B cell (primary cell): Measurements from ENCODE around the gene TEDC1. TPM values are rescaled to one million over a fixed set of nuclear protein-coding genes. Genes with fewer than 3 reads are reported as not detected.

Source experiments
- ATAC-seq: fragments of 200-7000 bp; cut with Tn5 transposase; one replicate; pipeline ENCODE4 v1.10.0; 2021; ENCODE audit warnings: low read depth, mild to moderate bottlenecking, moderate number of reproducible peaks, moderate library complexity
- CTCF ChIA-PET: fragments of 350-600 bp; sonication (Branson Sonifier 250); formaldehyde crosslinking; loops from one replicate; lab custom pipeline; 2021; ENCODE audit warnings: antibody characterized with exemption, inconsistent platforms; lab: Charles Lee
- POLR2A ChIA-PET: fragments of 350-600 bp; sonication (Branson Sonifier 250); formaldehyde crosslinking; loops from one replicate; lab custom pipeline; 2021; ENCODE audit warnings: antibody characterized with exemption; lab: Charles Lee
- DNase-seq: peaks from one replicate; pipeline ENCODE4 v3.0.0; 2013
- H2AFZ ChIP-seq: 2 replicates; pipeline ENCODE4 v1.6.1; 2012; ENCODE audit warnings: mild to moderate bottlenecking, low read depth, low read length; ENCODE audit not compliant: insufficient read depth, poor library complexity, severe bottlenecking
- H3K27ac ChIP-seq, 2 donors: 1 replicate in 1 of 2; 2 replicates in 1 of 2; pipeline ENCODE4 v1.5.1; 2012 to 2013; ENCODE audit warnings: low read length in 2 of 2, mild to moderate bottlenecking in 2 of 2, moderate library complexity in 1 of 2
- H3K27me3 ChIP-seq, 4 experiments: fragments of 200-600 bp in 1 of 4; sonication (generic) in 1 of 4; replicated peaks in 1 of 4; 1 replicate in 2 of 4; 2 replicates in 2 of 4; pipeline versions ENCODE4 v1.6.1 to v1.7.0; 2013 to 2016; ENCODE audit warnings: low read length in 3 of 4, mild to moderate bottlenecking in 2 of 4, mixed read lengths in 1 of 4, moderate library complexity in 1 of 4; ENCODE audit not compliant: insufficient read depth in 4 of 4, control insufficient read depth in 3 of 4; ENCODE audit errors: control extremely low read depth in 1 of 4
- H3K36me3 ChIP-seq, 2 experiments: replicated peaks in 1 of 2; 1 replicate in 1 of 2; 2 replicates in 1 of 2; pipeline versions ENCODE4 v1.6.1 to v1.7.1; 2013; ENCODE audit warnings: low read length in 1 of 2; ENCODE audit not compliant: insufficient read depth in 2 of 2, control insufficient read depth in 1 of 2; ENCODE audit errors: control extremely low read depth in 1 of 2, extremely low read depth in 1 of 2
- H3K4me1 ChIP-seq, 2 donors: fragments of 200-600 bp in 1 of 2; sonication (generic) in 1 of 2; 1 replicate in 1 of 2; 2 replicates in 1 of 2; pipeline versions ENCODE4 v1.5.1 to v1.6.1; 2013 to 2017; ENCODE audit warnings: low read length in 2 of 2; ENCODE audit not compliant: control insufficient read depth in 2 of 2, insufficient read depth in 2 of 2
- H3K4me2 ChIP-seq: replicated peaks from 2 replicates; pipeline ENCODE3; 2012; ENCODE audit warnings: mild to moderate bottlenecking, low read depth, low read length; ENCODE audit not compliant: poor library complexity, severe bottlenecking
- H3K4me3 ChIP-seq, 5 experiments: fragments of 200-600 bp in 1 of 5; sonication (generic) in 1 of 5; 1 replicate in 3 of 5; 2 replicates in 2 of 5; pipeline versions ENCODE4 v1.5.1 to v1.7.0; 2011 to 2016; ENCODE audit warnings: low read length in 4 of 5, mild to moderate bottlenecking in 4 of 5, low read depth in 2 of 5, control low read depth in 1 of 5, moderate library complexity in 1 of 5; ENCODE audit not compliant: insufficient read depth in 1 of 5; ENCODE audit errors: control extremely low read depth in 1 of 5, extremely low read depth in 1 of 5
- H3K79me2 ChIP-seq: fragments of 200-600 bp; sonication (generic); one replicate; pipeline ENCODE4 v1.6.0; 2016; ENCODE audit warnings: low read length; ENCODE audit not compliant: control insufficient read depth, insufficient read depth
- H3K9ac ChIP-seq: fragments of 200-600 bp; sonication (generic); 2 replicates; pipeline ENCODE4 v1.6.1; 2017; ENCODE audit warnings: mild to moderate bottlenecking, low read length, moderate library complexity
- H3K9me3 ChIP-seq, 3 donors: one replicate each; pipeline versions ENCODE4 v1.6.1 to v1.7.1; 2013; ENCODE audit warnings: low read length in 2 of 3; ENCODE audit not compliant: control insufficient read depth in 2 of 3, insufficient read depth in 1 of 3; ENCODE audit errors: control extremely low read depth in 1 of 3
- H4K20me1 ChIP-seq: 2 replicates; pipeline ENCODE4 v1.6.0; 2012; ENCODE audit warnings: mild to moderate bottlenecking, low read length; ENCODE audit not compliant: insufficient read depth, control insufficient read depth, poor library complexity, severe bottlenecking
- H3K27ac Mint-ChIP-seq: one replicate; pipeline ENCODE4 v1.8.0; 2021; ENCODE audit warnings: mixed read lengths
- H3K27me3 Mint-ChIP-seq: one replicate; pipeline ENCODE4 v1.8.0; 2021; ENCODE audit warnings: mixed read lengths
- H3K4me1 Mint-ChIP-seq: one replicate; pipeline ENCODE4 v1.8.0; 2021; ENCODE audit warnings: mixed read lengths
- H3K4me3 Mint-ChIP-seq: one replicate; pipeline ENCODE4 v1.8.0; 2021; ENCODE audit warnings: mixed read lengths
- H3K9me3 Mint-ChIP-seq: one replicate; pipeline ENCODE4 v1.8.0; 2022; ENCODE audit warnings: mixed read lengths; ENCODE audit not compliant: insufficient read depth
- CTCF ChIP-seq: fragments of 200-600 bp; IDR thresholded peaks from one replicate; pipeline ENCODE4 v1.8.0; 2022; ENCODE audit warnings: antibody characterized with exemption, mild to moderate bottlenecking
- EZH2 ChIP-seq: IDR thresholded peaks from 2 replicates; pipeline ENCODE4 v1.6.1; 2012; ENCODE audit warnings: borderline replicate concordance, low read depth, mild to moderate bottlenecking, moderate library complexity, low read length; ENCODE audit not compliant: insufficient read depth, poor library complexity, severe bottlenecking
- WGBS: methylation state at CpG from one replicate; pipeline ENCODE4 v1.1.5; 2013; ENCODE audit warnings: missing lambda C conversion rate; ENCODE audit not compliant: insufficient coverage; 5-methylcytosine and 5-hydroxymethylcytosine counted together
- intact Hi-C: fragments of 100-400 bp; cut with micrococcal nuclease; formaldehyde crosslinking; loops from one replicate; pipeline ENCODE4 v1.10.0; 2022
- polyA plus RNA-seq: library from polyadenylated mRNA; depleted of rRNA; stranded (reverse); fragments of >200 nt; gene quantifications from 2 replicates; pipeline ENCODE4 v1.2.3, GENCODE V29; 2012
- total RNA-seq, 2 donors: library from RNA; stranded (reverse); fragments of 120-200 nt in 1 of 2; gene quantifications; 1 replicate in 1 of 2; 2 replicates in 1 of 2; pipeline versions ENCODE4 v1.2.3 to v1.2.4, GENCODE V29; 2013 to 2022

TEDC1 gene
- total and polyA plus RNA-seq, 2 donors (not counting 1 experiment from before 2014, with no cell fraction given) = 19.7 to 22.2 TPM

DNA sequence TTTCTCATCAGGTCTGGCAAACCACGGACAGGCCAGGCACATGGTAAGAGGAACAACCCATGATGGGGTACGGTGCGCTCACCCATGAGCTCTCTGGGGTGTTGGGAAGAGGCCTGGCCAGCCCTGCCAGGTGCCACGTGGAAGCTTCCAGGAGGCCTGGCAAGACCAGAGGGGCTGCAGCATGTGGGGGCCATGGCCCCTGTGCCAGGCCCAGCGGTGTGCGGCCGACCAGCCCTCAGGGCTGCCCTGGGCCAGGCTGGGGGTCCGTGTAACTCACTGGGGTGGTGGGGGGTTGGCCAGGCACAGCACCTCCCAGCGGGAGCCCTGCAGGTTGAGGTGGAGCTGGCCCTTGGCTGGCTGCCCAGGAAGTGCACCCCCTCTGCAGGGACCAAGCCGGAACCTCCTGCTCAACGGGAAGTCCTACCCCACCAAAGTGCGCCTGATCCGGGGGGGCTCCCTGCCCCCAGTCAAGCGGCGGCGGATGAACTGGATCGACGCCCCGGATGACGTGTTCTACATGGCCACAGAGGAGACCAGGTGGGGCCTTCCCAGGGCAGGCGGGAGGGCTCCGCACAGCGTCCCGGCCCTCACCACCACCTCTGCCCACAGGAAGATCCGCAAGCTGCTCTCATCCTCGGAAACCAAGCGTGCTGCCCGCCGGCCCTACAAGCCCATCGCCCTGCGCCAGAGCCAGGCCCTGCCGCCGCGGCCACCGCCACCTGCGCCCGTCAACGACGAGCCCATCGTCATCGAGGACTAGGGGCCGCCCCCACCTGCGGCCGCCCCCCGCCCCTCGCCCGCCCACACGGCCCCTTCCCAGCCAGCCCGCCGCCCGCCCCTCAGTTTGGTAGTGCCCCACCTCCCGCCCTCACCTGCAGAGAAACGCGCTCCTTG is 21.3 kb upstream of the TEDC1 start:
- H3K27me3 ChIP-seq = peaks cover 0 to 23% (median 1%) of the 10 kb centered on the region in 4 experiments
- intact Hi-C loops = no loop called here
- 86% methylated on average over 49 of the region's 54 CpGs for WGBS
- Mint-ChIP-seq H3K27ac (no peak overlapping the region), H3K9me3 (no peaks in the 10 kb centered on the region), H3K4me1 (peaks cover 14% of the 10 kb centered on the region), H3K4me3 (no peak overlapping the region), H3K27me3 (no peaks in the 10 kb centered on the region)
- ATAC-seq (no peak), DNase-seq (no peak)
- peaks cover 5% of the 10 kb centered on the region for H4K20me1 ChIP-seq
- peaks cover 0 to 11% (median 0%) of the 10 kb centered on the region in 3 donors for H3K9me3 ChIP-seq
- CTCF ChIA-PET = interaction anchor here (1.4 to 1.9 kb wide), 3 partner anchors 12 to 59 kb away, joined by 4 to 7 read pairs (median 6); no protein-coding TSS in a partner anchor
- no peak overlapping the region for H2AFZ ChIP-seq
- H3K4me2 ChIP-seq = no peak overlapping the region
- peaks cover 0 to 12% of the 10 kb centered on the region in 2 experiments for H3K36me3 ChIP-seq
- no peak overlapping the region for H3K27ac ChIP-seq
- no peak overlapping the region for H3K4me3 ChIP-seq
- POLR2A ChIA-PET = no interaction called here
- TF ChIP-seq CTCF (no peak), EZH2 (no peak)
- peaks cover 8 to 17% of the 10 kb centered on the region in 2 donors for H3K4me1 ChIP-seq
- no peak overlapping the region for H3K9ac ChIP-seq
- no peaks in the 10 kb centered on the region for H3K79me2 ChIP-seq
